Suprapubic skin (tissue), 4 donors: ENCODE data around the gene HAO1. TPM values are rescaled to one million over a fixed set of nuclear protein-coding genes. Genes with fewer than 3 reads are reported as not detected.

Experiments
- DNase-seq, 2 donors: peaks; one replicate each; pipeline ENCODE4 v3.0.0-alpha.2; 2019; ENCODE audit warnings: low spot score in 2 of 2
- H3K27ac ChIP-seq: fragments of 200-600 bp; sonication (generic); one replicate; pipeline ENCODE4 v1.5.1; 2019
- H3K27me3 ChIP-seq: fragments of 200-600 bp; sonication (generic); one replicate; pipeline ENCODE4 v1.5.1; 2019
- H3K36me3 ChIP-seq: fragments of 200-600 bp; sonication (generic); one replicate; pipeline ENCODE4 v1.5.1; 2019
- H3K4me1 ChIP-seq: fragments of 200-600 bp; sonication (generic); one replicate; pipeline ENCODE4 v1.5.1; 2019
- H3K4me3 ChIP-seq: fragments of 200-600 bp; sonication (generic); one replicate; pipeline ENCODE4 v1.5.1; 2019; ENCODE audit warnings: mild to moderate bottlenecking
- H3K9me3 ChIP-seq: fragments of 200-600 bp; sonication (generic); one replicate; pipeline ENCODE4 v1.5.1; 2019
- CTCF ChIP-seq, 2 donors: fragments of 200-600 bp in 1 of 2; fragments of 450-650 bp in 1 of 2; sonication (generic) in 1 of 2; IDR thresholded peaks; one replicate each; pipeline ENCODE4 v1.5.1; 2016 to 2019; ENCODE audit warnings: antibody characterized with exemption in 2 of 2, mild to moderate bottlenecking in 1 of 2, moderate library complexity in 1 of 2
- EP300 ChIP-seq: sonication (generic); formaldehyde crosslinking; IDR thresholded peaks from one replicate; pipeline ENCODE4 v1.6.1; 2017; ENCODE audit warnings: antibody characterized with exemption
- POLR2A ChIP-seq, 2 donors: fragments of 450-650 bp; IDR thresholded peaks; one replicate each; pipeline ENCODE4 v1.6.1; 2017; ENCODE audit warnings: antibody characterized with exemption in 2 of 2, mild to moderate bottlenecking in 2 of 2, moderate library complexity in 2 of 2
- POLR2AphosphoS5 ChIP-seq, 3 donors: sonication (generic); formaldehyde crosslinking; IDR thresholded peaks; one replicate each; pipeline ENCODE4 v1.6.1; 2017; ENCODE audit warnings: antibody characterized with exemption in 3 of 3
- WGBS: methylation state at CpG from one replicate; pipeline ENCODE4 v1.1.5; 2018; 5-methylcytosine and 5-hydroxymethylcytosine counted together
- total RNA-seq, 4 donors: library from RNA; depleted of rRNA; stranded (reverse); fragments of >200 nt; gene quantifications; one replicate each; pipeline ENCODE4 v1.1.0, GENCODE V29; 2016

Gene HAO1
- total RNA-seq, 4 donors from 2014 or later: 0.80 TPM; not detected in 3

GRCh38 chr20:7980332-7981046 lies 40.2 kb upstream of the HAO1 start:
- TF ChIP-seq POLR2AphosphoS5 (IDR thresholded peaks at IDR 0.05): no peak
- no peak overlapping the region for H3K4me3 ChIP-seq
- no peak overlapping the region for H3K27ac ChIP-seq
- no peaks in the 10 kb centered on the region for H3K27me3 ChIP-seq
- no peaks in the 10 kb centered on the region for H3K9me3 ChIP-seq
- peaks cover 29% of the 10 kb centered on the region for H3K36me3 ChIP-seq
- H3K4me1 ChIP-seq: no peaks in the 10 kb centered on the region
- 68% methylated on average over 10 of the region's 10 CpGs for WGBS
- no peak for DNase-seq

GRCh38 chr20:7977709-7978108 lies 37.5 kb upstream of the HAO1 start:
- Histone ChIP-seq H3K36me3 (peaks cover 16% of the 10 kb centered on the region), H3K9me3 (no peaks in the 10 kb centered on the region), H3K27me3 (no peaks in the 10 kb centered on the region), H3K27ac (no peak overlapping the region), H3K4me1 (no peaks in the 10 kb centered on the region), H3K4me3 (no peak overlapping the region)
- TF ChIP-seq POLR2AphosphoS5 (IDR thresholded peaks at IDR 0.05) (no peak), EP300 (no peak), POLR2A (IDR thresholded peaks at IDR 0.05) (no peak), CTCF (IDR thresholded peaks at IDR 0.05) (no peak)
- no peak for DNase-seq
- 65% methylated on average over 5 of the region's 5 CpGs for WGBS

- DNase-seq: no peak
- 83% methylated on average over 9 of the region's 9 CpGs for whole genome bisulfite sequencing
- TF ChIP-seq POLR2A (IDR thresholded peaks at IDR 0.05) (no peak), POLR2AphosphoS5 (IDR thresholded peaks at IDR 0.05) (no peak), CTCF (IDR thresholded peaks at IDR 0.05) (no peak), EP300 (no peak)
- Histone ChIP-seq H3K36me3 (no peaks in the 10 kb centered on the region), H3K27ac (no peak overlapping the region), H3K4me1 (no peaks in the 10 kb centered on the region), H3K9me3 (no peaks in the 10 kb centered on the region), H3K4me3 (no peak overlapping the region), H3K27me3 (no peaks in the 10 kb centered on the region)
Observed at GRCh38 chr20:7975851-7976414, 35.7 kb upstream of the HAO1 start.

- H3K27ac ChIP-seq: no peak overlapping the region
- no peak overlapping the region for H3K4me3 ChIP-seq
- no peaks in the 10 kb centered on the region for H3K4me1 ChIP-seq
- no peak for TF ChIP-seq POLR2A (IDR thresholded peaks at IDR 0.05)
- no peak for TF ChIP-seq POLR2AphosphoS5 (IDR thresholded peaks at IDR 0.05)
- no peak for TF ChIP-seq CTCF (IDR thresholded peaks at IDR 0.05)
- TF ChIP-seq EP300: no peak
- H3K36me3 ChIP-seq: no peaks in the 10 kb centered on the region
- H3K27me3 ChIP-seq: no peaks in the 10 kb centered on the region
- WGBS: 94% methylated on average over 4 of the region's 4 CpGs
- no peak for DNase-seq
- no peaks in the 10 kb centered on the region for H3K9me3 ChIP-seq
Observed at GRCh38 chr20:7974785-7975435, 34.7 kb upstream of the HAO1 start.

GRCh38 chr20:7971536-7972280 lies 31.4 kb upstream of the HAO1 start:
- WGBS: 77% methylated on average over 2 of the region's 2 CpGs
- no peak overlapping the region for H3K27ac ChIP-seq
- H3K27me3 ChIP-seq: no peaks in the 10 kb centered on the region
- H3K36me3 ChIP-seq: no peaks in the 10 kb centered on the region
- no peak overlapping the region for H3K4me3 ChIP-seq
- no peaks in the 10 kb centered on the region for H3K4me1 ChIP-seq
- H3K9me3 ChIP-seq: no peaks in the 10 kb centered on the region
- no peak for DNase-seq
- TF ChIP-seq POLR2AphosphoS5 (IDR thresholded peaks at IDR 0.05) (no peak), CTCF (IDR thresholded peaks at IDR 0.05) (no peak), EP300 (no peak), POLR2A (IDR thresholded peaks at IDR 0.05) (no peak)
